SK-N-SH treated with all-trans-retinoic acid at 6 μM for 48 hours (cell line): Measurements from ENCODE around the gene CDK5.

Experiments used
- ATAC-seq: fragments of 200-7000 bp; cut with Tn5 transposase; 3 replicates; pipeline ENCODE4 v1.9.1; 2020; ENCODE audit warnings: mild to moderate bottlenecking, moderate library complexity
- CREB5 ChIP-seq: fragments of 250-450 bp; sonication (Bioruptor Pico); IDR thresholded peaks from 2 replicates; pipeline ENCODE4 v1.5.1; 2020; ENCODE audit warnings: low read depth, mild to moderate bottlenecking, moderate library complexity
- CSRNP3 ChIP-seq: fragments of 250-450 bp; sonication (Bioruptor Pico); IDR thresholded peaks from 2 replicates; pipeline ENCODE4 v1.5.1; 2021; ENCODE audit warnings: mild to moderate bottlenecking, moderate library complexity
- ESRRG ChIP-seq: fragments of 250-450 bp; sonication (Bioruptor Pico); IDR thresholded peaks from 2 replicates; pipeline ENCODE4 v1.6.1; 2021; ENCODE audit warnings: mild to moderate bottlenecking
- GLIS3 ChIP-seq: fragments of 250-450 bp; sonication (Bioruptor Pico); IDR thresholded peaks from 2 replicates; pipeline ENCODE4 v1.5.0; 2020; ENCODE audit warnings: mild to moderate bottlenecking, moderate library complexity
- ISL1 ChIP-seq: fragments of 250-450 bp; sonication (Bioruptor Pico); IDR thresholded peaks from 2 replicates; pipeline ENCODE4 v2.1.2; 2022; ENCODE audit warnings: mild to moderate bottlenecking, moderate library complexity
- PATZ1 ChIP-seq: fragments of 250-450 bp; sonication (Bioruptor Pico); IDR thresholded peaks from 2 replicates; pipeline ENCODE4 v1.8.0; 2020; ENCODE audit warnings: mild to moderate bottlenecking, moderate library complexity, borderline replicate concordance
- POU6F1 ChIP-seq: fragments of 250-450 bp; sonication (Bioruptor Pico); IDR thresholded peaks from 2 replicates; pipeline ENCODE4 v1.8.0; 2021; ENCODE audit warnings: low read depth, mild to moderate bottlenecking, moderate library complexity, borderline replicate concordance
- RARB ChIP-seq: fragments of 250-450 bp; sonication (Bioruptor Pico); IDR thresholded peaks from 2 replicates; pipeline ENCODE4 v1.8.0; 2021; ENCODE audit warnings: mild to moderate bottlenecking, moderate library complexity
- SNAI2 ChIP-seq: fragments of 250-450 bp; sonication (Bioruptor Pico); IDR thresholded peaks from 2 replicates; pipeline ENCODE4 v1.5.0; 2020; ENCODE audit warnings: mild to moderate bottlenecking, moderate library complexity
- TCF4 ChIP-seq: fragments of 250-450 bp; sonication (Bioruptor Pico); IDR thresholded peaks from 2 replicates; pipeline ENCODE4 v1.8.0; 2021; ENCODE audit warnings: mild to moderate bottlenecking, moderate library complexity, borderline replicate concordance
- TOX ChIP-seq: fragments of 250-450 bp; sonication (Bioruptor Pico); IDR thresholded peaks from 2 replicates; pipeline ENCODE4 v1.8.0; 2021; ENCODE audit warnings: mild to moderate bottlenecking, moderate library complexity, borderline replicate concordance
- TSHZ2 ChIP-seq: fragments of 250-450 bp; sonication (Bioruptor Pico); IDR thresholded peaks from 2 replicates; pipeline ENCODE4 v1.5.0; 2020; ENCODE audit warnings: mild to moderate bottlenecking, moderate library complexity
- ZC3H10 ChIP-seq: fragments of 250-450 bp; sonication (Bioruptor Pico); IDR thresholded peaks from 2 replicates; pipeline ENCODE4 v1.5.1; 2021; ENCODE audit warnings: mild to moderate bottlenecking, moderate library complexity
- ZFP30 ChIP-seq: fragments of 450-650 bp; formaldehyde crosslinking; IDR thresholded peaks from 2 replicates; pipeline ENCODE4 v1.5.0; 2022; ENCODE audit warnings: mild to moderate bottlenecking, moderate library complexity
- ZNF70 ChIP-seq: fragments of 450-650 bp; formaldehyde crosslinking; IDR thresholded peaks from 2 replicates; pipeline ENCODE4 v1.5.0; 2020; ENCODE audit warnings: mild to moderate bottlenecking, moderate library complexity
- ZNF8 ChIP-seq: fragments of 450-650 bp; formaldehyde crosslinking; IDR thresholded peaks from 2 replicates; pipeline ENCODE4 v1.5.0; 2020; ENCODE audit warnings: mild to moderate bottlenecking, moderate library complexity

The CDK5 gene

GRCh38 chr7:151078233-151079040 is 20.7 kb upstream of the CDK5 start (continued):
- no peak for TF ChIP-seq TOX
- TF ChIP-seq RARB: no peak
- TF ChIP-seq ZFP30: no peak

- ATAC-seq: no peak
- no peak for TF ChIP-seq ESRRG (CRISPR knock-in tag)
- TF ChIP-seq CREB5 (CRISPR knock-in tag): no peak
- TF ChIP-seq ISL1 (CRISPR knock-in tag): no peak
- no peak for TF ChIP-seq GLIS3 (CRISPR knock-in tag)
- TF ChIP-seq ZC3H10 (CRISPR knock-in tag): no peak
- TF ChIP-seq PATZ1 (CRISPR knock-in tag): no peak
- TF ChIP-seq CSRNP3 (CRISPR knock-in tag): no peak
- TF ChIP-seq TOX: no peak
- no peak for TF ChIP-seq TCF4 (CRISPR knock-in tag)
- no peak for TF ChIP-seq POU6F1 (CRISPR knock-in tag)
- no peak for TF ChIP-seq SNAI2 (CRISPR knock-in tag)
Observed at GRCh38 chr7:151077705-151078232, 20.1 kb upstream of the CDK5 start.

GRCh38 chr7:151076863-151077704 is 19.4 kb upstream of the CDK5 start:
- peak; percentile 15 for ATAC-seq
- TF ChIP-seq GLIS3 (CRISPR knock-in tag) (0 out of 2 replicates have a peak, but pooled peaks have one; percentile 47), ISL1 (CRISPR knock-in tag) (no peak)
- TF ChIP-seq, all 23 proteins: peak for 1

- no peak for ATAC-seq
- TF ChIP-seq TOX: no peak
- TF ChIP-seq TSHZ2 (CRISPR knock-in tag): no peak
- no peak for TF ChIP-seq ZC3H10 (CRISPR knock-in tag)
Observed at GRCh38 chr7:151075978-151076426, 18.3 kb upstream of the CDK5 start.

GRCh38 chr7:151075662-151075971 is 17.9 kb upstream of the CDK5 start:
- ATAC-seq: no peak
- TF ChIP-seq ZNF70 (CRISPR knock-in tag) (no peak), TCF4 (CRISPR knock-in tag) (no peak), SNAI2 (CRISPR knock-in tag) (no peak), CREB5 (CRISPR knock-in tag) (no peak), ESRRG (CRISPR knock-in tag) (no peak), ZNF8 (CRISPR knock-in tag) (no peak), ZC3H10 (CRISPR knock-in tag) (no peak), ISL1 (CRISPR knock-in tag) (no peak), TSHZ2 (CRISPR knock-in tag) (no peak), TOX (no peak), GLIS3 (CRISPR knock-in tag) (no peak)
